Measurements from ENCODE around the gene RASA1.
A peak's percentile ranks its signal among the peaks of the same experiment; 100 is the strongest.

The RASA1 gene

GRCh38 chr5:87403409-87403808, 135.7 kb downstream of the RASA1 start:
- no peak for DNase-seq (ENCODE audit: low read depth, low spot score)

GRCh38 chr5:87403899-87404298, 136.2 kb downstream of the RASA1 start:
- no peak for DNase-seq (ENCODE audit: low read depth, low spot score)

GRCh38 chr5:87404359-87404758, 136.7 kb downstream of the RASA1 start:
- DNase-seq (ENCODE audit: low read depth, low spot score), result no peak

DNA sequence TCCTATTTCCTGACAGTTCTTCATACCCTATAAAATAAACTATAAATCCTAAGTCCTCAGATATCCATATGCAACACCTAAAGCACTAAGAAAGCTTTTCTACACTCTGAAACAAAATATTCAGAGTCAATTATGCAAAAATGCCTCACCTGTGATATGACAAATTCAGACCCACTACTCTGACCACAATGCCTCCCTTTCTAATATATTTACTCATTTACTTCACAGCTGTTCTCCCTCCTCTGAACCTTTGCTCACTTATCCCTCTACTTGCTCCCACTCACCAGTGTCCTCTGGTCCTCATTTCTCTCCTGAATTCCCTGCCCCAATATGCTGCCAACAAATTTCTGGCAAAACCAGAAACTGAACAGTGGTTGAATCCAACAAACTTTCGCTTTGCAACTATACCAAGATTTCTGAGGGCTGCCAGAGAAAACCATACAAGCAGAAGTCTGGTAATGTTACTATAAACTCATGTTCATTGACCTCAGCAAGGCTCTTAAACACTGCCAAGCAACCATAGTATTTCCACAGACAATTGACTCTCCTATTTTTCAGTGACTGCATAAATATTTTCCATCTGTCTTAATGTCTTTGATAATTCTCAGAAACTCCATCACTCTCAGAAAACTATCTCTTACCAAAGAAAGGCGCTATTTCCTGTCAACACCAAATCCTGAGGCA, 137.9 kb downstream of the RASA1 start:
- DNase-seq (ENCODE audit: low read depth, low spot score), result no peak

DNA sequence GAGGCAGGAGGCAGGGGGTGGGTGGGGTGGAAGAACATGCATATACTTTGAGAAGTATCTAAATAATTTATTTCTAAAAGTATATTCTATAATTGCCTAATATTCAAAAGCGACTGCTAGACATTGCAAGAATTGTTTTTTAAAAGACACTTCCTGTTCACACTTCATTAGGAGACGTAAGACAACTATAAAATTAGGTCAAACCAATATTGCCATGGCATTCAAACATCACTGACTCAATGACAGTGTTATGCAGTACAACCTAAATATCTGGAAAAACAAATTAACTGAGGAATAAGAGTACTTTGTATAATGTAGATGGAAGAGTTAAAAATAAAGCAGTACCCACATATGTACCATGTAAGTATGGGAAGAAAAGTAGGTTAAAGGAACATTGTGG, 140.5 kb downstream of the RASA1 start:
- DNase-seq (ENCODE audit: low read depth, low spot score), result no peak

DNA sequence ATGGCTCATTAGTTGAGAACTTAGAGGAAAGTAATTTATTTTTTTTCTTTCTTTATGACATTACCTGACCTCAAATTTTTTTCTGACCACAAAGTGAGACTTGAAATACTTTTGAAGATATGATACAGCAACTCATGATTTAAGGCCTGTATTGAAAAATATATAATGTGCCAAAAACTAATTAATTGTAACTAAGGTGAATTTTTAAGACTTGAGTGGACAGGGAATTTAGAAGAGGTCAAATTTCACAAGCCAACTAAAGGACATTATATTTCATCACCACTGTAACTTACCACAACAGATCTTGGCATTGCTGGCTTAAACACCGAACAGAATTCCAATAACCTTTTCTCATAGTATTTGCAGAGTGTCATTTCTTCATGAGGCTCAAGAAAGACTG, 143.2 kb downstream of the RASA1 start:
- no peak for DNase-seq (ENCODE audit: low read depth, low spot score)

DNA sequence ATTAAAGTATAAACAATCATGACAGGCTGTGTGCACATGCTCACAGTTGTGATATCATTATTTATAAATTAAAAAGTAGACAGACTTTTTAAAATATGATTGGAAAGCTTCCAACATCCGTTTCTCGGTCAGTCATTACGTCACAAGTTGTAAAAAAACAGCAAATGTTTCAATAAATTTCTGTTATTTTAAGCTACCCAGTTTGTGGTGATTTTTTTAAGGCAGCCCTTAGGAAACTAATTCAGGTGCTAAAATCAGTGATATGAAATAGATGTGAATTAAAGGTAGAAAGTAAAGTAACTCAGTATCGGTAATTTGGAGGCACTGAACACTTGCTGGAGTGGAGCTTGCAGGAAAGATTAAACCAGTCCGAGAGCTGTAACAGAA, 143.9 kb downstream of the RASA1 start:
- DNase-seq (ENCODE audit: low read depth, low spot score), result no peak

GRCh38 chr5:87411973-87412629, 144.4 kb downstream of the RASA1 start:
- peak; percentile 11 for DNase-seq (ENCODE audit: low read depth, low spot score)

- peak; percentile 93 for DNase-seq (ENCODE audit: low read depth, low spot score)
These were observed 145.1 kb downstream of the RASA1 start, which contains the start of gene CCNH for GRCh38 chr5:87412630-87413342. CCNH (minus strand) TSS chr5:87412930; CDS start chr5:87412794, 136 bp downstream.

DNA sequence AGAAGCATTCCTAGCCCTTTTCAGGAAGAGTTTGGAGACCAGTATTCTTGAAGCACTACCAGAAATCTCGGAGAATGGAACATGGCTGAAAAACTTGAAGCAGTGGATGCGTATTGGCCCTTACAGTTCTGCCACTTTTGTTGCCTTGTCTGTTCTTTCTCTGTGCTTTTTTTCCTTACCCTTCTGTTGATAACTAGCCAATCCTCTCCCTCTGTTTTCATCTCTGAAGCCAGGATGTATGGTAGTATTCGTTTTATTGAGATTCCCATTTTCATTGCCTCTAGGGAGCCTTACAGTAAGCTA, 145.6 kb downstream of the RASA1 start:
- no peak for DNase-seq (ENCODE audit: low read depth, low spot score)

GRCh38 chr5:87418506-87418905, 150.8 kb downstream of the RASA1 start:
- DNase-seq (ENCODE audit: low read depth, low spot score), result no peak

GRCh38 chr5:87421307-87421706, 153.6 kb downstream of the RASA1 start:
- DNase-seq (ENCODE audit: low read depth, low spot score), result no peak

DNA sequence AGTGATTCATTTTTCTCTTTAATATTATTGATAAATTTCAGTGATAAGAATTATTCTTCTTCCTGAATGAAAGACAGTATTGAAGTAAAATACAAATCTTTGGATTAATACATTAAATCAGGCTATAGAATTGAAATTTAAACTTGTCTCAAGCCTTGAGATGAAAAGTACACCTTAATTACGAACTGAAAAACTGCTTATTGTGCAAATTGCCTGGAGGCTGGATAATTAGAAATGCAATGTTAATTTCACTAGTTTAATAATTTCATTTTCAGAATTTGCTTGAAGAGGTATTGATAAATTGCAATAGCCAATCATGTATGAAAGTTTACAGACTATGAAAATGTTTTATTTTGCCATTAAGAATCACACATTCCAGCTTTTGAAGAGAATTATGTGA, 156.1 kb downstream of the RASA1 start:
- DNase-seq (ENCODE audit: low read depth, low spot score), result no peak

- no peak for DNase-seq (ENCODE audit: low read depth, low spot score)
These were observed 163.3 kb downstream of the RASA1 start for GRCh38 chr5:87430863-87431457.

DNA sequence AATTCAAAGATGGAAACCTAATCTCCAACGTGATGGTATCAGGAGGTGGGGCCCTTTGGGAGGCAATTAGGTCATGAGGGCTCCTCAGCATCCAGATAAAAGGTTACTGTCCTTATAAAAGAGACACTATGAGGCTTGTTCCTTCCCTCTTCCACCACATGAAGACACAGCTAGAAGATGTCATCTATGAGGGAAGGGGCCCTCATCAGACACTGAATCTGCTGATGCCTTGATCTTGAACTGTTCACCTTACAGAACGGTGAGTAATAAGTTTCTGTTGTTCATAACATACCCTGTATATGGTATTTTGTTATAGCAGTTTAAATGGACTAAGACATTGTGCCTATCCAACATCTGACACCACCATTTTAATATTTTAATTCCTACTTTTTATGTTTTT, 164.8 kb downstream of the RASA1 start:
- DNase-seq (ENCODE audit: low read depth, low spot score), result no peak

GRCh38 chr5:87433945-87434344, 166.3 kb downstream of the RASA1 start:
- no peak for DNase-seq (ENCODE audit: low read depth, low spot score)

DNA sequence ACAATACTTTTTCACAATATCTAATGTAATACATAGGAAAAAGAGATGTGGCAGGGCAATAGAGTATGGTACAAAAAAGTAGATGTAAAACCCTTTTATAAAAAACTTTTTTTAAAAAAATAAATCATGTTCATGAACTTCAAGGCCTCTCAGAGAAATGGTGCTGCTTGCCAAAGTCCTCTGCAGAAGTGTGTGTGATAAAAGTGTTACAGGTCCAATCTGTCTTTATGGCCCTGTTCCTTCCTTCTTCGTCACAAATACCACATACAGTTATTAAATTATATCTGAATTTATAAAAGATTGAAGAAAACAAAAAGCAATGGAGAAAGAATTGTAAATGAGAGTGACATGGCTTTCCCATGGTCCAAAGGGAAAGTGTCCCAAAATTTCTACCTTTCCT, 166.8 kb downstream of the RASA1 start:
- DNase-seq (ENCODE audit: low read depth, low spot score), result no peak

DNA sequence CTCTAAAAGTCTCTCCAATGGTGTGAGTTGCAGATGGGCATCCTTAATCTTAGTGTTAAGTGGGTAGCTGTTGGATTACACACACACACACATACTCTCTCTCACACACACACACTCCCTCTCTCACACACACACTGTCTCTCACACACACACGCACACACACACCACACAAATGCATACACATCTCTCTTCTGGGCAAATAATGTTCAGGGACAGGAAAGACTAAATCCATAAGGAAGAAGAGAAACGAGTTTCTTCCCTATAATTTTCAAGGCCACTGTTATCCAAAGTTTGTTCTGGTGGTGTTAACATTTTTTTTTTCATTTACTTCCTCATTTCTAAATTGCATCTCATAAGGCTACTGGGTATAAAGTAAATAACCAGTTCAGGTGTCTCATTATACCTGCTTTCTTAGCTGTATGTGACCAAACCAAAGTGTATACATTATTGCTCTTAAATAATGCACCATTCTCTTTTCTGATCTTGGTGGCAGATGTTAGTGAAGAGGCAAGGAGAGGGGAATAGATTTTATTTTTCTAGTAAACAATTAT, 167.5 kb downstream of the RASA1 start:
- no peak for DNase-seq (ENCODE audit: low read depth, low spot score)

GRCh38 chr5:87437724-87438123, 170.0 kb downstream of the RASA1 start:
- DNase-seq (ENCODE audit: low read depth, low spot score), result no peak

DNA sequence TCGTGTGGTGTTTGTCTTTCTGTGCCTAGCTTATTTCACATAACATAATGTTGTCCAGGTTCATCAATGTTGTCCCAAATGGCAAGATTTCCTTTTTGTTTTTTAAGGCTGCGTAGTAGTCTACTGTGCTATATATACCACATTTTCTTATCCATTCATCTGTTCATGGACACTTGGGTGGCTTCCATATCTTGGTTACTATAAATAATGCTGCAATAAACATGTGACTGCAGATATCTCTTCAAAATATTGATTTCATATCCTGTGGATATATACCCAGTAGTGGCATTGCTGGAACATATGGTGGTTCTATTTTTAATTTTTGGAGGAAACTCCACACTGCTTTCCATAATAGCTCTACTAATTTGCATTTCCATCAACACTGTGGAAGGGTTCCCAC, 170.5 kb downstream of the RASA1 start:
- no peak for DNase-seq (ENCODE audit: low read depth, low spot score)

Measured in activated CD4-positive, CD25-positive, alpha-beta regulatory T cell treated with anti-CD3 and anti-CD28 coated beads, Interleukin-2, amount 50 U/mL, for 16 hours (primary cell).